HG03457 (cell line): ENCODE data around the gene ZNF287.
"Not testable (repeated sequence)": the region's sequence is repeated elsewhere in the genome, so short reads cannot be mapped to it uniquely, and the experiment has no call there.

ENCODE experiments used
- ATAC-seq: cut with Tn5 transposase; IDR thresholded peaks from one replicate; pipeline ENCODE4 v1.9.1; 2021; ENCODE audit warnings: moderate number of reproducible peaks; ENCODE audit not compliant: unreplicated experiment

ZNF287 gene

DNA sequence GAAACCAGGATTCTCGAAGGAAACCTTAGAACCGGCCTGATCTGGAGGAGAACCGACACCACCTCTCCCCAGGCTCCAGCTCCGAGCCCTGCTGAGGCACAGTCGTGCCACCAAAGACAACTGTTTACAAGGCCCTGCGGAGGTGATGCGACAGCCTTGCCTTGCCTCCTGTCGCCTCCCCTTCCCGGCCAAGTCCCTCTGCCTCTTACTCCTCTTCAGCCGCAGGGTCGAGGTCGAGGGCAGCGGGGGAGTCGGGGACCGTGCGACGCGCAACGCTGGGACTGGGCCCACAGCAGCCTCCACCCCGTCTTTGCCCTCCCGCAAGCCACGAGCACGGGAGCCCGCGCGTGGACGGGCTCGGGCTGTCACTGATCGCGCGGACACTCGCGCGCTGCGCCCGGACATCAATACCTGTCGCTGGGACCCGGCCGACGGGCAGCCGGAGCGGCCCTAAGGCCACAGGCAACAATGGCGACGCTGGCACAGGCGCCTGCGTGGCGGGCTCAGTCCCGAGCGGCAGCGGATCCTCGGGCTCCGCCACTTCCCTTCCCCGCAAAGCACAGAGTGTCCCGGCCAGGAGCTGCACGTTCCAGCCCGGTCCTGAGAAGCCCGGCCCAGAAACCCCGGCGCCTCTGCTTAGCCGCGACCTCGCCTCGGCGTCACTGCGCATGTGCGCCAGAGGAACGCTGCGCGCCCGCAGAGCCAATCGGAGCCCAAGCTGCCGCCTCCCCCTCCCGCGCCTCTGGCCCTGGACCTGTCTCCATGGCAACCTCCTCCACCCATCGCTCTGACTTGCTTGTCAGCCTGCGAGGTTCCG, at the start of gene ZNF287:
TSS of gene ZNF287 (minus strand) at position 664 of the 817 bp plus-strand sequence. CDS start 1,473 bp downstream, outside the sequence.
- ATAC-seq = peak; percentile 87

DNA sequence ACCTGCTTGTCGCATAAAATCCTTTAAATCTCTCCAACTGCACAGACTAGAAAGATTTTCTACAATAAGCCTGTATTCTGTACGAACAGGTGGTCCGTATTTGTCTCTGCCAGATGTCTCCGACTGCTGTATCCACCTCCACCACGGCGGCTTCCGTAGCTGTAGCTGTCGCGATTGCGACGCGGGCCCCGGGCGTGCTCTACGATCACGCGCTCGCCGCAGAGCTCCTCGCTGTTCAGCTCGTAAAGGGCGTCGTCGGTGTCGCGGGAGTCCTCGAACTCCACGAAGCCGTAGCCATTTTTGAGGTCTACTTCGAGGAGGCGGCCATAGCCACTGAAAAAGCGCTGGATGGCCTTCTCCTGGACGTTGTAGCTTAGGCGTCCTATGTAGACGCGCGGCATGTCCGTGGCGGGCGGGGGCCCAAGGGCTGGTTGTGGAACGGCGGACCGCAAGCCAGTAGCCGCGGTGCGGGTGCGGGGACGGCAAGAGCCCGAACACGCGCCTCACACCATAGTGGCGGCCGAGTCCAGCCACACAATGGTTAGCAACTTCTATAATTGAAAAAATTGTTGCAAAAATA, 48.6 kb upstream of the ZNF287 start:
- ATAC-seq = no peak

DNA sequence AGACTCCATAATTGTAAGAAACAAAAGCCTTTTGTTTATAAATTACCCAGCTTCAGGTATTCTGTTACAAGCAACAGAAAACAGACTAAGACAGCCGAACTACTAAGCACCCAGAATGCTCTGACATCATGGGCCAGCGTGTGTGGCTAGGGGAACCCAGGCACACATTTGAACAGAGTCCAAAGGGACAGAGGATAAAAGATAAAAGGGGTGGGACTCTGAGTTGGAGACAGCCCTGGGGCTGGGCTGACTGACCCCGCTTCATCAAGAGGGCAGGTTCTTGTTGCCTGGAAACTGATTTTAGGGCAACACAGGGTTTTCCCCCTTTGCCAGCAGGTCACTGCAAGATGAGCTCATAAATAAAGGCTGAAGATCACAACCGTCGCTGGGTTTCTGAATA, 30.5 kb upstream of the ZNF287 start:
- no peak for ATAC-seq

DNA sequence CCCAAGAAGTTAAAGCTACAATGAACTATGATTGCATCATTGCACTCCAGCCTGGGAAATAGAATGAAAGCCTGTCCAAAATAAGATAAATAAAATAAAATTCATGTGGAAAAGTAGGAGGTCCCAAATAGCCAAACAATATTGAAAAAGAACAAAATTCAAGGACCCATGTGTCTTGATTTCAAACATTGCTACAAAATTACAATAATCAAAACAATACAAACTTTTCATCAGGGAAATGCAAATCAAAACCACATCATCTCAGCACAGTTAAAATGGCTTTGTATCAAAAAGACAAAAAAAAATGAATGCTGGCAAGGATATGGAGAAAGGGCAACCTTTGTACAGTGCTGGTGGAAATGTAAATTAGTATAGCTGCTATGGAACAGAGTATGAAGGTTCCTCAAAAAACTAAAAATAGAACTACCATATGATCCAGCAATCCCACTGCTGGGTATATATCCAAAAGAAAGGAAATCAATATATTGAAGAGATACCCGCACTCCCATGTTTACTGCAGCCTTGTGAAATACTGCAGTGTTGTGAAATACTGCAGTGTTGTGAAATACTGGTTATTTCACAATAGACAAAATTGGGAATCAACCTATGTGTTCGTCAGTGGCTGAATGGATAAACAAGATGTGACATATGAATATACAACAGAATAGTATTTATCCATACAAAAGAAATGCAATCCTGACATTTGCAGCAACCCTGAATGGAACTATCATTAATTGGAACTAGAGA, 24.5 kb upstream of the ZNF287 start:
- no peak for ATAC-seq

DNA sequence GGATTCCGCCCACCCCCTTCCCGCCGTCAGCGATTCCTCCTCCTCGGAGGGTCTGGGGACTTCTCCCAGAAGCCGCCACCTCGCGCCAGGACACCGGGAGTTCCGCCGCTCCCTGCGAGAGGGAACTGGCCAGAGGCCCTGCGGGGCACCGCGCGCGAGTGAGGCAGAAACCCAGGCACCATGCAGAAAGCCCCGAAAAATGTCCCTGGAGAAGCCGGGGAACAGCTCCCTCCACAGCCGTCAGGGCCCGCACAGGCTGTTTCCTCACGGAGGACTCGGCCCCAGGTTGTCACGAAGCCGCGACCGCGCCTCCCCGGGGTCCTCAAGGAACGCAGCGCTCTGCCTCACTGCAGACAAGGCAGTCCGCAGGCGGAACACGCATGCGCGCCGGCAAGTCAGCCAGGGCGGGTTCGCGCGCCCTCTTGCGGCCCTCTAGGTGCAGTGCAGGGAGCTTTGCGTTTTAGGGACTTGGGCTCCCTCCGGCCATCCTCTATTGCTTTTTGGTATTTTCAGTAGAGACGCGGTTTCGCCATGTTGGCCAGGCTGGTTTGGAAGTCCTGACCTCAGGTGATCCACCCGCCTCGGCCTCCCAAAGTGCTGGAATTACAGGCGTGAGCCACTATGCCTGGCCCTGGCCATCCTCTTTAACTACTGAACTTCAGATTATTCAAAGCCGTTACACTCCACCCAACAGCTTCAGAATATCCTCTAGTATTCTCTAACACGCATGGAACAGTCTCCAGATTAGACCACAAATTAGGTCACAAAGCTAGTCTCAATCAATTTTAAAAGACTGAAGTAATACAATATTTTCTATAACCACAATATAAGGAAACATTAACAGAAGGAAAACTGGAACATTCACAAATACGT, 20.3 kb upstream of the ZNF287 start:
- peak; percentile 65 for ATAC-seq

DNA sequence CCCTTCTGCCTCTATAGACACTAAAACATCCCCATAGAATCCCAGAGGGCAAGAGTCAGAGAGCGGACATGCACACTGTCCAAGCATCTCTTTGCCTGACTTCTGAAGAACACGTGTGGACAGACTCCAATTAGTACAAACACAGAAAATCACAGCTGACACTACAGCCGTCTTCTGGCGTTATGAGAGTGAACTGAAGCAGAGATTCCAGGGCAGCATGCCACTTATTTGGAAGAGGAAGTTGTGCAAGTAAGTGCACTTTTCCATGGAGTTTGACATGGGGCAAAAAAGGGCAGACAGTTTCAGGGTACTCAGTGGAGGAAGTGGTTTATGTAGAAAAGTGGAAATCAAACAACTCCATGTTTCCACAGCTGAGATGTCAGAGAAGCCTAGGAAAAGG, 16.8 kb upstream of the ZNF287 start:
- ATAC-seq = no peak

DNA sequence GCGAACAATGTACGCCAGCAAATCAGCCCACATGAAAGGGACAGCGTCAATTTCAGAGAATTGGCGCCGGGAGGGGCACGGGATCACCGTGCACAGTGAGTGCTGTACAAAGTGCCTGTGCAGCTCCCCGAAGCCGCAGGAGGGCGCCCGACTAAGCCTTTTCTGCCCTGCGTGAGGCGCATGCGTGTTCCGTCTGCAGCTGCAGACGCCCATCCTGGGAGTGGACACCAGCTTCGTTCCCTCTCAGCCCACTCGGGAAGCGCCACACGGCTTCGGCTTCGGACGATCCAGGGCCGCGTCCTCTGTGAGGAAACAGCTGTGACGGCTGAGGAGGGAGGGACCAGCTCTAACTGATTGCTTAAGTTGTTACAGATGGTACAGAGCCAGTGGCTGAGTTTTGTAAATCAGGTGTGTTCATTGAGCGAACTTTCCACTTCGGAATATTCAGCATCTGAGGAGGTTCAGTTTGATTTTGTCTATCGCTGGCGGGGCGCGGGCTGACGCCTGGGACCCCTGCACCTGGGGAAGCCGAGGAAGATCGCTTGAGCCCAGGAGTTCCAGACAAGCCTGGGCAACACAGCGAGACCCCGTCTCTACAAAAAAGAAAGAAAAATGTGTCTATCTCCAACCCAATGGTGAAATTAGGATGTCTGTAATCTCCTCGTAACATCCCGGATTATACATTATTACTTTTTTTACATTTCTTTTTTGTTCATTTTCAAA, 15.4 kb upstream of the ZNF287 start:
- ATAC-seq = no peak

DNA sequence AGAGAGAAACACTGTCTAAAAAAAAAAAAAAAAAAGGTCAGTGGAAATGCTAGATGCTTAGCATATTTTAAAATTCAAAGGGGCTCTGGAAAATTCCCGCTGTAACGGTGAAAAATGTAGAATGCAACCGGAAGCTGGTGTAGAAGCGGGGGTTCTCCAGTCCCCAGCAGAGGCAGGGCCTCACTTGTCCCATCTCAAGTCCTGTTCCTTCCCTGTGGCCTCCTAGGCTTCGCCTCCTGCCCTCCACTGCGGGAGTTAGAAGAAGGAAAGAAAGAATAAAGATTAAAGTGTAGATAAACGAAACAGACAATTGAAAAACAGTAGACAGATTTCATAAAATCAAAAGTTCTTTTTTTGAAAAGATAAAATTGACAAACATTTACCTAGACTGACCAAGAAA, 14.8 kb upstream of the ZNF287 start:
- no peak for ATAC-seq

DNA sequence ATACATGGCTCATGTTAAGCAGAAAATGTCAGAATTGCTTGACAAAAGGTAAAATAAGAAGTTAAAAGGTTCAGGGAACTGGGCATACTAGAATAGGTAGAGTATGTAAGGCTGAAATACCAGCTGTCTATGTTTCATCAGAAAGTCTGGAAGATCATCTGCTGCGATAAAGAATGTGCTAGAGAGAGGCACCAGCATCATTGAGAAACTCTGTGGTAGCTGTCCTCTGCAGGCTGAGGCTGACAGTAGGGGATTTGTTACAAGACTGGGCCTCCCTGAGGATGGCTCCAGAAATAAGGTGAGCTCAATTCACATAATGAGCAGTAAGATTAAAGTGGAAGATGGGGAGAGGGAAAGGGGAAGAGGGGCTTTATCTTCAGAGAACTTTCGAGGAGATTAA, 4.5 kb upstream of the ZNF287 start:
- ATAC-seq = no peak

DNA sequence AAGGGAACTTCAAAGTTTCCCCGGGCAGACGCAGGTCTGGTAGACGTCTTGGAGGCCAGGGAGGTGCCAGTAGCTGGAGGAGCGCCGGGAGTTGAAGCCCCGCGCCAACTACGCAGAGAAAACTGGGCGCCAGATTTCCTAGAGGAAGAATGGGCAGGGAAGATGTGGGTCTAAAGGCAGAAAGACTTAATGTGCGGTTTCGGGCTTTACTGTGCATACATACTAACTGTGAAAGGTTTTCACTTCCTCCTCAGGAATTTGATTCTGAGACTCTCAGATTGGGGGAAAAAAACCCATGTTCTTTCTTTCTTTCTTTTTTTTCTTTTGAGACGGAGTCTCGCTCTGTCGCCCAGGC, 331 bp upstream of the ZNF287 start:
- peak; percentile 20 for ATAC-seq

DNA sequence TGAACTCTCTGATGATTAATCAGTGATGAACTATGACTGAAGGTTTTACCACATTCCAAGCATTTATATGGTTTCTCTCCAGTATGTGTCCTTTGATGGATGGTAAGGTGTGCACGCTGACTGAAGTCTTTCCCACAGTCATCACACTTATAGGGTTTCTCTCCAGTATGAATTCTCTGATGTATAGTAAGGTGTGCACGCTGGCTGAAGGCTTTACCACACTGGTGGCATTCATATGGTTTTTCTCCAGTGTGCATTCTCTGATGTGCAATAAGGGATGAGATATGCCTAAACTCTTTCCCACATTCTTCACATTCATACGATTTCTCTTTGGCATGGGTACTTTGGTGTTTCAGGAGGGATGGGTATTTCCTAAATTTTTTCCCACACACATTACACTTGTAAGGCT, 16.4 kb downstream of the ZNF287 start:
- no peak for ATAC-seq

DNA sequence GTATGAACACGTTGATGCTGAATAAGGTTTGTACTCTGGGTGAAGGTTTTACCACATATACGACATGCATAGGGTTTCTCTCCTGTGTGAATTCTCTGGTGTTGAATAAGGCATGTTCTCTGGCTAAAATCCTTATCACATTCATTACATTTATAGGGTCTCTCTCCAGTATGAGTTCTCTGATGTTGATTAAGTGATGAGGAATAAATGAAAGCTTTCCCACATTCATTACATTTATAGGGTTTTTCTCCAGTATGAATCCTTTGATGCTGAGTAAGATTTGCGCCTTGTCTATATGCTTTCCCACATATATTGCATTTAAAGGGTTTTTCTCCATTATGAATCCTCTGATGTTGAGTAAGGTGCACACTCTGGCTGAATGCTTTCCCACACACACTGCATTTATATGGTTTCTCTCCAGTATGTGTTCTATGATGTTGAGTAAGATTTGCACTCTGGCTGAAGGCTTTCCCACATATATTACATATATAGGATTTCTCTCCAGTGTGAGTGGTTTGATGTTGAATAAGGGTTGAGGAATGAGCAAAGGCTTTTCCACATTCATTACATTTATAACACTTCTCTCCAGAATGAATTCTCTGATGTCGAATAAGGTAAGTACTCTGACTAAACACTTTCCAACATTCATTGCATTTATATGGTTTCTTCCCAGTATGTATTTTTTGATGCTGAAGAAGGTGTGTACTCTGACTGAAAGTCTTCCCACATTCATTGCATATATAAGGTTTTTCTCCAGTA, 16.9 kb downstream of the ZNF287 start:
- no peak for ATAC-seq

DNA sequence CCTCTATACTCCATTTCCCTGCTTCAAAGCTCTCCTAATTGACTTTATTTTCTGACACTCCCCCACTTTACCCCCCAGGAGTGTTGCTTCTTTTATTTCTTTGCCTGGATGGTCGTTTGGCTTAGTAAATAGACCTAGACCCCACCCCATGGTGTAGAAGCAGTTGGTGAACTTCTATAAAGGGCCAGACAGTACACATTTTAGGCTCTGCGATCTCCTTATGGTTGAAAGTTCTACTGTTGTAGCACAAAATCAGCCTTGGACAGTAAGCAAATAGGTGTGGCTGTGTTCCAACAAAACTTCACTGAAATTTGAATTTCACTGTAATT, 31.9 kb downstream of the ZNF287 start:
- no peak for ATAC-seq

DNA sequence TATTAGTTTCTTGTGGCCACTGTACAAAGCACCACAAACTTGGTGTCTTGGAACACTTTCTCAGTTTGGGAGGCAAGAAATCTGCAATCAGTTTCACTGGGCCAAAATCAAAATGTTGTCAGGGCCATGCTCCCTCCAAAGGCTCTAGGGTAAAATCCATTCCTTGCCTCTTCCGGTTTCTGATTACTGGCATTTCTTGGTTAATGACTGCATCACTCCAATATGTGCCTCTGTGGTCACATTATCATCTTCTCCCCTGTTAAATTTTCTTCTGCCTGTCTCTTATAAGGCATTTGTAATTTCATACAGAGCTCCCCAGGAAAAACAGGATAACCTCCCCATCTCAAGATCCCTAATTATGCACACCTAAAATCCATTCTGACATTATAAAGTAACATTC, 34.8 kb downstream of the ZNF287 start:
- no peak for ATAC-seq

DNA sequence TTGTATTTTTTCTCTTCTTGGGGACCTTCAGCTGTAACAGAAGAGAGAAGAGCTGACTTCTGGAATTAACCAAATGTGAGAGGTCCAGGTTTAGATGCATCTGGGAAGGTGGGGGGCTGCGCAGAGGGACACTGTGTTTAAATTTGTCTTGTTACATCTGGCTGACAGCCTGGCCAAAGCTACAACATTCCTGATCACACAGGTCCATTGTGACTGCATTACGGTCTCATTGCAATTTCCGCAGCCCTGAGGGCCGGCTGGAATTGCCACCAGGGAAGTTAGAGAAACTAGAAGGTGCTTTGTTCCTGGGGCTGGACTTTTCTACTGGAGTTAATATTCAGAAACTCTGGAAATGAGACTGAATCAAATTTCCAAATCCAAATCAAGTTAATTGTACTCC, 39.1 kb downstream of the ZNF287 start:
- ATAC-seq = no peak

DNA sequence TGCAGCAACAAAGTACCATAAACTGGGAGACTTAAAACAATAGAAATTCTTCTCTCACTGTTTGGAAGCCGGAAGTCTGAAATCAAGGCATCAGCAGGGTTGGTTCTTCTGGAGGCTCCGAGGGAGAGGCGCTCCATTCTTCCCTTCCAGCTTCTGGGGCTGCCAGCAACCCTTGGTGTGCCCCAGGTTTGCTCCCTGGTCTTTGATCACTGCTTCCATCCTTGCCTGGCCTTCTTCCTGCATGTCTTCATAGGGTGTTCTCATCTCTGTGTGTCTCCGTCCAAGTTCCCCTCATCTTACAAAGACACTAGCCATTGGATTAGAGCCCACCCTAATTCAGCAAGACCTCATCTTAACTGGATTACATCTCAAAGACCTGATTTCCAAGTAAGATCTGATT, 41.7 kb downstream of the ZNF287 start:
- no peak for ATAC-seq

DNA sequence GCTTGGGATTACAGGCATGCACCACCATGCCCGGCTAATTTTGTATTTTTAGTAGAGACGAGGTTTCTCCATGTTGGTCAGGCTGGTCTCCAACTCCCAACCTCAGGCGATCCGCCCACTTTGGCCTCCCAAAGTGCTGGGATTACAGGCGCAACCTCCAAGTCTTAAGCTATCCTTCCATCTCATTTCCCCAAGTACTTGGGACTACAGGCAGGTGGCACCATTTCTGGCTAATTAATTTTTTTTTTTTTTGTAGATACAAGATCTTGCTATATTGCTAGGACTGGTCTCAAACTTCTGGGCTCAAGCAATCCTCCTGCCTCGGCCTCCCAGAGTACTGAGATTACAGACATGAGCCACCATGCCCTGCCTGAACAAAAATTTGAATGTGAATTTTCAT, 43.4 kb downstream of the ZNF287 start:
- not testable (repeated sequence) for ATAC-seq

DNA sequence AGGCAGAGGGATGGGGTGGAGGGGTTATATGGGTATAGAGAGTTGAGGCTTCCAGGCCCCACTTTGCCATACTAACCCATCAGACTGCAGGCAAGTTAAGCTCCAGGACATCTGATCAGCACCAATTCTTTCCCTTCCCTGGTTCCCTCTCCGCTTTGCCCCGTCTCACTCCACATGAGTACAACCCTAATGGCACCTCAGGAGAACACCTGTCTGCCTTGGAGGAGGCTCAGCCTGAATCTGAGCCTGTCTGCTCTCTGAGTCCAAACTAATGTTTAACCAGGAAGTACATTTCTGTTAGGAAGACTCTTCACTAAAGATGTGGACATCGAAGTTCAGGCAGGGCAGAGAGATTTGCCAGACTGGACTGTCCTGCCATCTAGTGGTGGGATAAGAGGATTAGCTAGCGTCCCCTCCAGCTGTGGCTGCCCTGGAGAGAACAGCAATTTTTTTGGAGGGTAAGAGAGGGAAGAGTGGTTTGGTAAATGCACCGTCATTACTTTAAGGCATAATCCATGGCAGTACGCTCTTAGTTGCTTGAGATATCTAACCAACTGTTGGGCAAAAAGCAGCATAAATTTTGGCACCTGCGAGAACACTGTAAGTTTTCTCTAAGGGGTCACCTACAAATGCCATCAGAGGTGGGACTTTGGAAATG, 47.8 kb downstream of the ZNF287 start:
- peak; percentile 55 for ATAC-seq

DNA sequence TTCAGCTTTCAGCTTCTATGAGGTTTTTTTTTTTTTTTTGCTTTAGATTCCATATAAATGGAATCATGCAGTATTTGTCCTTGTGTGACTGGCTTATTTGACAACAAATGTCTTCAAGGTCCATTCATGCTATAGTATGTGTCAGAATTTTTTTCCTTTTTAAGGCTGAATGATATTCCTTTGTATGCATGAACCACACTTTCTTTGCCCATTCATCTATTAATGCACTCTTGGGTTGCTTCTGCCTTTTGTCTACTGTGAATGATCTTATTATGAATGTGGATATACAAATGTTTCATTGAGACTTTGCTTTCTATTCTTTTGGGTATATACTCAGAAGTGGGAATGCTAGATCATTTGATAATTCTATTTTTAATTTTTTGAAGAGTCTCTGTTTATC, 50.0 kb downstream of the ZNF287 start:
- ATAC-seq = no peak
